Measurements from ENCODE around the gene ULK4.
"Not testable (repeated sequence)": the region's sequence is repeated elsewhere in the genome, so short reads cannot be mapped to it uniquely, and the experiment has no call there.

The ULK4 gene

GRCh38 chr3:41749988-41750387 is 211.9 kb downstream of the ULK4 start:
- no peak for DNase-seq

GRCh38 chr3:41746215-41746614 is 215.7 kb downstream of the ULK4 start:
- no peak for DNase-seq

- no peak for DNase-seq
Measured at GRCh38 chr3:41742121-41742520, 219.8 kb downstream of the ULK4 start.

- no peak for DNase-seq
Measured at GRCh38 chr3:41740374-41740886, 221.5 kb downstream of the ULK4 start.

GRCh38 chr3:41726891-41727290 is 235.0 kb downstream of the ULK4 start:
- DNase-seq: no peak

GRCh38 chr3:41717641-41718040 is 244.3 kb downstream of the ULK4 start:
- no peak for DNase-seq

- no peak for DNase-seq
Measured at GRCh38 chr3:41716471-41716870, 245.4 kb downstream of the ULK4 start.

- DNase-seq: no peak
Measured at GRCh38 chr3:41715376-41715775, 246.5 kb downstream of the ULK4 start.

- DNase-seq: no peak
Measured at GRCh38 chr3:41711651-41712050, 250.3 kb downstream of the ULK4 start.

GRCh38 chr3:41710646-41711388 is 251.1 kb downstream of the ULK4 start:
- DNase-seq: no peak

- not testable (repeated sequence) for DNase-seq
Measured at GRCh38 chr3:41709213-41709612, 252.7 kb downstream of the ULK4 start.

- DNase-seq: no peak
Measured at GRCh38 chr3:41708176-41708575, 253.7 kb downstream of the ULK4 start.

- DNase-seq: no peak
Measured at GRCh38 chr3:41705893-41706292, 256.0 kb downstream of the ULK4 start.

GRCh38 chr3:41701191-41701698 is 260.7 kb downstream of the ULK4 start:
- DNase-seq: no peak

- no peak for DNase-seq
Measured at GRCh38 chr3:41700155-41700554, 261.7 kb downstream of the ULK4 start.

- DNase-seq: no peak
Measured at GRCh38 chr3:41698898-41699297, 263.0 kb downstream of the ULK4 start.

GRCh38 chr3:41697702-41698101 is 264.2 kb downstream of the ULK4 start:
- no peak for DNase-seq

- not testable (repeated sequence) for DNase-seq
Measured at GRCh38 chr3:41695806-41696205, 266.1 kb downstream of the ULK4 start.

GRCh38 chr3:41693799-41694198 is 268.1 kb downstream of the ULK4 start:
- DNase-seq: no peak

- DNase-seq: no peak
Measured at GRCh38 chr3:41690766-41691563, 270.9 kb downstream of the ULK4 start.

GRCh38 chr3:41688595-41689380 is 273.1 kb downstream of the ULK4 start:
- DNase-seq: no peak

- no peak for DNase-seq
Measured at GRCh38 chr3:41684797-41685735, 276.8 kb downstream of the ULK4 start.

Data from CD4-positive, alpha-beta T cell treated with Interferon alpha-2 for 1 hour (primary cell).